Measurements from ENCODE around the gene NLRX1. TPM values are rescaled to one million over a fixed set of nuclear protein-coding genes. Genes with fewer than 3 reads are reported as not detected.

Gene NLRX1, protein sequence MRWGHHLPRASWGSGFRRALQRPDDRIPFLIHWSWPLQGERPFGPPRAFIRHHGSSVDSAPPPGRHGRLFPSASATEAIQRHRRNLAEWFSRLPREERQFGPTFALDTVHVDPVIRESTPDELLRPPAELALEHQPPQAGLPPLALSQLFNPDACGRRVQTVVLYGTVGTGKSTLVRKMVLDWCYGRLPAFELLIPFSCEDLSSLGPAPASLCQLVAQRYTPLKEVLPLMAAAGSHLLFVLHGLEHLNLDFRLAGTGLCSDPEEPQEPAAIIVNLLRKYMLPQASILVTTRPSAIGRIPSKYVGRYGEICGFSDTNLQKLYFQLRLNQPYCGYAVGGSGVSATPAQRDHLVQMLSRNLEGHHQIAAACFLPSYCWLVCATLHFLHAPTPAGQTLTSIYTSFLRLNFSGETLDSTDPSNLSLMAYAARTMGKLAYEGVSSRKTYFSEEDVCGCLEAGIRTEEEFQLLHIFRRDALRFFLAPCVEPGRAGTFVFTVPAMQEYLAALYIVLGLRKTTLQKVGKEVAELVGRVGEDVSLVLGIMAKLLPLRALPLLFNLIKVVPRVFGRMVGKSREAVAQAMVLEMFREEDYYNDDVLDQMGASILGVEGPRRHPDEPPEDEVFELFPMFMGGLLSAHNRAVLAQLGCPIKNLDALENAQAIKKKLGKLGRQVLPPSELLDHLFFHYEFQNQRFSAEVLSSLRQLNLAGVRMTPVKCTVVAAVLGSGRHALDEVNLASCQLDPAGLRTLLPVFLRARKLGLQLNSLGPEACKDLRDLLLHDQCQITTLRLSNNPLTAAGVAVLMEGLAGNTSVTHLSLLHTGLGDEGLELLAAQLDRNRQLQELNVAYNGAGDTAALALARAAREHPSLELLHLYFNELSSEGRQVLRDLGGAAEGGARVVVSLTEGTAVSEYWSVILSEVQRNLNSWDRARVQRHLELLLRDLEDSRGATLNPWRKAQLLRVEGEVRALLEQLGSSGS
- total RNA-seq: 8.6 and 11.1 TPM in 2 replicates

DNA sequence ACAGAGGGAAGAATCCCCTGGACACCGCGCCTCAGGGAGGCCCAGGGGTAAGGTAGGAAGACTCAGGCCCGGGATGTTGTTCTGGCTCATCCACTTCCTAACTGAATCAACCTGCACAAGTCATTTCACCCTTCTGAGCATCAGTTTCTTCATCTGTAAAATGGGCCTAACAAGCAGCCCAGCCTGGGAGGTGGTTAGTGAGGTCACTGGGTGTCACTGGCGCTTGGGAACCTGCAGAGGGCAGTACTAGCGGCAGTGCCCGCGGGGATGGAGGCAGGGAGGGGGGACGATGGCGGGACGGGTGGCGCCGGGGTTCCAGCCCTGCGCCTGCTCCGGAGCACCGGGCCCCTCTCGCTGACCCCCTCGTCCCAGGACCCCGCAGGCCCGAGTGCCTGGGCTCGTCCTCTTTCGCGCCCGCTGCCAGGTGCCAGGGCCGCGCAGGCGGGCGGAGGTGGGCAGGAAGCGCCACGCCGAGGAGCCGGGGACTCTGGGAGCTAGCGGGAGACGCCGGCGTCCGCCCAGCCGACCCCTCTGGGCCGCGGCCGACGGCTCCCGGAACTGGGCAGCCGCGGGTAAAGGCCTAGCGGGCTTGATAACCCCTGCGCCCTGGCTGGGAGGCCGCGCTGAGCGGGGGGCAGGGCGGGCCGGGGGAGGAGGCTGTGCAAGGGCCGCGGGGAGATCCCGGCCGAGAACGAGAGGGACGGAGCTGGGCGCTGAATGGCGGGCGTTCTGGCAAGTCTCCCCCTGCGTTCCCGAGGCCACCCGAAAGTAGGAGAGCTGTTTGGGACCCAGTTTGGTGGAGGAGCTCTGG is at the start of gene NLRX1:
Gene NLRX1 (plus strand): TSS at position 255 of the 811 bp plus-strand sequence. CDS start 2,679 bp downstream, outside the sequence.

DNA sequence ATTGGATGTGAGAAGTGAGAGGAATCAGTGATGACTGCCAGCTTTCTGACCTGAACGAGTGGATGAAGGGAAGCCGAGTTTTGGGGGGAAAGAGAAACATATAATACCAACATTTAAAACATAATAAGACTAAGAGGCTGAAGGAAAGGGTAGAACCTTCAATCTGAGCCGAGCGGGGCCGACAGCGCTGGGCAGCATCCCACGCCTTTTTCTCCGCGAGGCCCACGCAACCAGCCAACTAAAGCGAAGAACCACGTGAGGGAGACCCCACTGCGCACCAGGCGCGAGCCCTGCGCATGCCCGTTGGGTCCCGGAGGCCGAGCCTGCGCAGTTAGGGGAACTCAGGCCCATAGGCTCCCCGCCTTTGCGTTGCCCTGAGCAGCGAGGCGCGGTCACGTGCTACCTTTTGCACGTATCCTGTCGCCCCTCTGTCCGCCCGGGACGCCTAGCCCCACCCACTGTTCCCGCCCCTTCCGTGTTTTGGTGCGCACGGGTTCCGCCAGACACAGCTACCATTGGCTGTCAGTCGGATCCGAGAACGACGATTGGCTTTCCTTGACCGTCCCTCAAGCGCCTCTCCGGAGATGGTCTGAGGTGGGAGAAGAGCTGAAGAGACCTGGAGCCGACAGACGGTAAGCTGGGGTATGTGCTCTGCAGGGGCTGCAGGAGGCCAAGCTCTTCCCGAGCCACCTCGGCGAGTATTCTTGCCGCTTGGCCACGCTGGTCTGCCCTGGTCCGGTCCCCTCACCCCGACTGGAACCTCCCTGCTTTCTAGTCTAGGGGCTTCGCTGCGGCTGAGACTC is 47.3 kb upstream of the NLRX1 start, which contains the start of gene HINFP:
Gene HINFP (plus strand): TSS at position 573 of the 803 bp plus-strand sequence. CDS start 5,365 bp downstream, outside the sequence.

DNA sequence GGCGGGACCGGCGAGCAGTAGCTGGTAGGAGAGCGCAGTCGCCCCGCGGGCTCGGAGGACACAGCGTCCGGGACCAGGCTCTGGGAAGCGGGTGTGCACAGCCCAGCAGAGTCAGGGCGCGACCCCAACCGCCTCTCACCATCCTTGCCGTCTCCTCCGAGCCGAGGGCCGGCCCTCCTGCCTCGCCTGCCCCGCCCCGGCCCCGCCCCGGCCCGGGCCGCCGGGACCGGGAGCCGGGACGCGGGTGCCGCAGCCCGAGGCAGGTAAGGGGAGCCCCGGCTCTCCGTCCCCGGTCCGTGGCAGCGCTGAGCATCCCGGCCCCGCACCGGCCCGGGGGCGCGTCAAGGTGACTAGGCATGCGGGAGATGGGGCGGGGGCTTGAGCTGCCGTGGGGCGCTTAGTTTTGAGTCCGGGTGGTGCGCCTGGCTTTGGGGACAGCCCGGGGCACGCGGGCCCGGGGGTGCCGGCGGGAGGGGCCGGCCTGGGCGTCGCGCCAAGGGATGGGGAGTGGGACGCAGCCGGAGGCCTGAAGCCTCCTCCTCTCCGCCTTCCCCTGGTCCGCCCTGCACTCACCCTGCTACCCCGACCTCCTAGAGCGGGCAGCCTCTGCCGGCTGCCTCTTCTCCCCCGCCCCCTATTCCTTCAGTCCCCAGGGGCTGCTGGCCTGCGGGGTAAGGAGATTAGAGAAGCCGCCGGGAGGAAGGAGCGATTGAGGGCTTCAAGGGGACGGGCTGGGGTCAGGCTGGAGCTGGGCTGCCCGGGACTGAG is 19.3 kb upstream of the NLRX1 start, which contains the start of gene ABCG4:
Gene ABCG4 (plus strand): TSS at position 35 of the 768 bp plus-strand sequence. CDS start 914 bp downstream, outside the sequence.

DNA sequence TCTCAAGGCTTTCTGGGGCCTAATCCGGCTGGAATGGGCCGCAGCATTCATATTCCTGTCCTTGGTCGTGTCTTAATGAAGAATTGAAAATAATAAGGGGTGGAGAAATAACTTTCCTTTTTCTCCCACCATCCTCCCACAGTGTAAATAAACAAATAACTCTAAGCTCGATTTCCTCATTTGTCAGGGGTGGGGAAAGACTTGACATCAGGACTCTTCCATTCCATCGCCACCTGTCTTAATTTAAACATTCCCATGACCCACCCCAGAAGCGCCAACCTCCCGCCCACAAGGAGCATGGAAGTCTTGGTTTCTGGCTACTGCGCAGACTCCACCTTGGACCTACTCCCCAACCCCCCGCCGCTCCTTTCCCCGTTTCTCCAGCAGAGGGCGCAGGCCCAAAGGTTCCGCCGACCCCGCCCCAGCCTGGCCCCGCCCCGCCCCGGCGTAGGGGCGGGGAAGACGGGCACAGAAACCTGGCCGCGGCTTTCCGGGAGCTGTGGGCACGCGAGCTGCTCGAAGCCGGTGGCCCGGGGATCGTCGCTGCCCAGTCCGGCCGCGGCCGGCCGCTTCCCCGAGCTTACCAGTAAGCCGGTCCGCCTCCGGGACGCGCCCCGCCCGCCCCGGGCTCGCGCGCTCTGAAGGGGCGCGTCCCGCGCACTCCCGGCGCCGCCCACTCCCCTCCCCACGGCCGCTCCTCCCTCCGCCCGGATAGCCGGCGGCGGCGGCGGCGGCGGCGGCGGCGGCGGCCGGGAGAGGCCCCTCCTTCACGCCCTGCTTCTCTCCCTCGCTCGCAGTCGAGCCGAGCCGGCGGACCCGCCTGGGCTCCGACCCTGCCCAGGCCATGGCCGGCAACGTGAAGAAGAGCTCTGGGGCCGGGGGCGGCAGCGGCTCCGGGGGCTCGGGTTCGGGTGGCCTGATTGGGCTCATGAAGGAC is 37.3 kb downstream of the NLRX1 start, which contains the start of gene CBL:
Gene CBL (plus strand): TSS at position 766 of the 937 bp plus-strand sequence. CDS start 79 bp downstream, at position 845.

Other genes starting within 250 kb of the NLRX1 start
- 38.5 and 40.0 TPM in 2 replicates for gene BCL9L, start 242.8 kb upstream of the NLRX1 start, total RNA-seq
- gene UPK2, start 212.4 kb upstream of the NLRX1 start, total RNA-seq: not detected in 2 replicates
- not detected in 2 replicates for gene FOXR1, start 197.0 kb upstream of the NLRX1 start, total RNA-seq
- gene CENATAC, start 170.6 kb upstream of the NLRX1 start, total RNA-seq: 3.5 and 10.0 TPM in 2 replicates
- 2,232 and 3,190 TPM in 2 replicates for gene RPS25, start 150.4 kb upstream of the NLRX1 start, total RNA-seq
- gene TRAPPC4, start 150.0 kb upstream of the NLRX1 start, total RNA-seq: 48.9 and 68.3 TPM in 2 replicates
- gene SLC37A4, start 137.8 kb upstream of the NLRX1 start, total RNA-seq: 8.9 and 11.9 TPM in 2 replicates
- 42.8 and 72.7 TPM in 2 replicates for gene HYOU1, start 111.5 kb upstream of the NLRX1 start, total RNA-seq
- 14.4 and 18.2 TPM in 2 replicates for gene VPS11, start 100.9 kb upstream of the NLRX1 start, total RNA-seq
- gene HMBS, start 83.8 kb upstream of the NLRX1 start, total RNA-seq: 19.7 and 27.9 TPM in 2 replicates
- 21.8 and 23.6 TPM in 2 replicates for gene DPAGT1, start 66.9 kb upstream of the NLRX1 start, total RNA-seq
- 4.3 and 5.8 TPM in 2 replicates for gene C2CD2L, start 61.4 kb upstream of the NLRX1 start, total RNA-seq
- gene HINFP, start 47.1 kb upstream of the NLRX1 start, total RNA-seq: 9.2 and 9.8 TPM in 2 replicates
- not detected in 2 replicates for gene ABCG4, start 19.7 kb upstream of the NLRX1 start, total RNA-seq
- gene NHERF4, start 16.8 kb downstream of the NLRX1 start, total RNA-seq: not detected in 2 replicates
- gene CBL, start 37.6 kb downstream of the NLRX1 start, total RNA-seq: 7.0 and 22.9 TPM in 2 replicates
- 23.2 and 36.8 TPM in 2 replicates for gene MCAM, start 148.4 kb downstream of the NLRX1 start, total RNA-seq
- gene RNF26, start 165.8 kb downstream of the NLRX1 start, total RNA-seq: 9.9 and 11.7 TPM in 2 replicates
- gene C1QTNF5, start 172.2 kb downstream of the NLRX1 start, total RNA-seq: 42.8 and 52.9 TPM in 2 replicates
- gene MFRP, start 178.0 kb downstream of the NLRX1 start, total RNA-seq: 0.09 TPM in 1 of 2 replicates, not detected in the other
- 0.58 TPM in 1 of 2 replicates, not detected in the other for gene USP2, start 213.0 kb downstream of the NLRX1 start, total RNA-seq

All from pericardium fibroblast (primary cell).